Gastroesophageal sphincter (tissue), 4 donors: Measurements from ENCODE around the gene PRKAB2. TPM values are rescaled to one million over a fixed set of nuclear protein-coding genes. Genes with fewer than 3 reads are reported as not detected.
"Not testable (repeated sequence)": the region's sequence is repeated elsewhere in the genome, so short reads cannot be mapped to it uniquely, and the experiment has no call there.

ENCODE experiments used
- ATAC-seq: fragments of 150-250 bp; one replicate; pipeline ENCODE4 v1.9.1; 2016; ENCODE audit warnings: mild to moderate bottlenecking, moderate library complexity
- H3K27ac ChIP-seq, 4 donors: fragments of 200-600 bp; sonication (generic) in 3 of 4; 1 replicate in 3 of 4; 2 replicates in 1 of 4; pipeline ENCODE4 v1.5.1; 2016 to 2019
- H3K27me3 ChIP-seq: fragments of 200-600 bp; sonication (generic); one replicate; pipeline ENCODE4 v1.5.1; 2019
- H3K36me3 ChIP-seq, 2 donors: fragments of 200-600 bp; sonication (generic); one replicate each; pipeline ENCODE4 v1.5.1; 2019; ENCODE audit warnings: control low read depth in 1 of 2
- H3K4me1 ChIP-seq, 3 donors: fragments of 200-600 bp; sonication (generic); 1 replicate in 2 of 3; 2 replicates in 1 of 3; pipeline ENCODE4 v1.5.1; 2016 to 2019; ENCODE audit warnings: control low read depth in 2 of 3
- H3K4me3 ChIP-seq, 2 donors: fragments of 200-600 bp; sonication (generic); one replicate each; pipeline ENCODE4 v1.5.1; 2019; ENCODE audit warnings: mild to moderate bottlenecking in 1 of 2, moderate library complexity in 1 of 2
- H3K9me3 ChIP-seq, 3 donors: fragments of 200-600 bp; sonication (generic); one replicate each; pipeline ENCODE4 v1.5.1; 2017 to 2019; ENCODE audit warnings: control low read depth in 2 of 3
- EP300 ChIP-seq: sonication (generic); formaldehyde crosslinking; IDR thresholded peaks from one replicate; pipeline ENCODE4 v1.6.1; 2017; ENCODE audit warnings: antibody characterized with exemption, mild to moderate bottlenecking
- POLR2A ChIP-seq, 2 donors: fragments of 450-650 bp; IDR thresholded peaks; one replicate each; pipeline ENCODE4 v1.6.1; 2017; ENCODE audit warnings: antibody characterized with exemption in 2 of 2, mild to moderate bottlenecking in 2 of 2, moderate library complexity in 1 of 2
- POLR2AphosphoS5 ChIP-seq: sonication (generic); formaldehyde crosslinking; IDR thresholded peaks from one replicate; pipeline ENCODE4 v1.6.1; 2017; ENCODE audit warnings: antibody characterized with exemption
- WGBS, 2 donors: methylation state at CpG; one replicate each; pipeline ENCODE4 v1.1.5; 2018; ENCODE audit warnings: low coverage in 1 of 2; 5-methylcytosine and 5-hydroxymethylcytosine counted together
- total RNA-seq, 4 donors: library from RNA; depleted of rRNA; stranded (reverse); fragments of >200 nt; gene quantifications; one replicate each; pipeline ENCODE4 v1.1.0, GENCODE V29; 2016
- TF ChIP-seq, protein P1 (sequence below), 4 experiments: fragments of 200-600 bp in 2 of 4; fragments of 450-650 bp in 2 of 4; sonication (generic) in 1 of 4; IDR thresholded peaks; one replicate each; pipeline ENCODE4 v1.5.1; 2017 to 2019; ENCODE audit warnings: antibody characterized with exemption in 4 of 4, mild to moderate bottlenecking in 2 of 4, moderate library complexity in 2 of 4

The PRKAB2 gene
- total RNA-seq, 4 donors from 2014 or later: 24.9 to 51.4 (median 39.4) TPM

- H3K4me3 ChIP-seq: no peak overlapping the region
- no peaks in the 10 kb centered on the region for H3K9me3 ChIP-seq
- H3K27ac ChIP-seq: no peak overlapping the region
- no peaks in the 10 kb centered on the region for H3K4me1 ChIP-seq
- ATAC-seq: no peak
- WGBS, 2 donors: 79 to 81% methylated on average over 3 of the region's 3 CpGs
- peaks cover 11 to 84% of the 10 kb centered on the region in 2 donors for H3K36me3 ChIP-seq
- TF ChIP-seq POLR2AphosphoS5: no peak
- TF ChIP-seq, protein P1, sequence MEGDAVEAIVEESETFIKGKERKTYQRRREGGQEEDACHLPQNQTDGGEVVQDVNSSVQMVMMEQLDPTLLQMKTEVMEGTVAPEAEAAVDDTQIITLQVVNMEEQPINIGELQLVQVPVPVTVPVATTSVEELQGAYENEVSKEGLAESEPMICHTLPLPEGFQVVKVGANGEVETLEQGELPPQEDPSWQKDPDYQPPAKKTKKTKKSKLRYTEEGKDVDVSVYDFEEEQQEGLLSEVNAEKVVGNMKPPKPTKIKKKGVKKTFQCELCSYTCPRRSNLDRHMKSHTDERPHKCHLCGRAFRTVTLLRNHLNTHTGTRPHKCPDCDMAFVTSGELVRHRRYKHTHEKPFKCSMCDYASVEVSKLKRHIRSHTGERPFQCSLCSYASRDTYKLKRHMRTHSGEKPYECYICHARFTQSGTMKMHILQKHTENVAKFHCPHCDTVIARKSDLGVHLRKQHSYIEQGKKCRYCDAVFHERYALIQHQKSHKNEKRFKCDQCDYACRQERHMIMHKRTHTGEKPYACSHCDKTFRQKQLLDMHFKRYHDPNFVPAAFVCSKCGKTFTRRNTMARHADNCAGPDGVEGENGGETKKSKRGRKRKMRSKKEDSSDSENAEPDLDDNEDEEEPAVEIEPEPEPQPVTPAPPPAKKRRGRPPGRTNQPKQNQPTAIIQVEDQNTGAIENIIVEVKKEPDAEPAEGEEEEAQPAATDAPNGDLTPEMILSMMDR (IDR thresholded peaks at IDR 0.05): no peak
- no peak for TF ChIP-seq EP300
- TF ChIP-seq POLR2A (IDR thresholded peaks at IDR 0.05): no peak
- no peaks in the 10 kb centered on the region for H3K27me3 ChIP-seq
Measured at GRCh38 chr1:147156642-147157041, 15.6 kb downstream of the PRKAB2 start.

DNA sequence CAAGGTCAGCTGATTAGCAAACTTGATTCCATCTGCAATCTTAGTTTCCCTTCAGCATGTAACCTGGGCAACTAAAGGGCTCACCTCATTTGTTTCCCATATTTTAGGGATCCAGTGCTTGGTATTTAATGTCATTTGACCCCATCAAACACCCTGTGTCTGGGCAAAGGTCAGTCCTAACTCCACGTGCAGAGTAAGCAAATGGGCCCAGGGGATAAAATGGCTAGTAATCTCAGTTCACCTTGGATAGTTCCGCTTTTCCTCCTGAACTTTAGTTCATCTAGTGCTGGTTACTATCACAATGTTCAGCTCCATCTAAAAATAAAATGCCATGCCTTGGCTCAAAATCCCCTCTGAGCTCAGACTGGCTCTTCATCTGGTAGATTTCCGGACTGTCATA is 19.5 kb downstream of the PRKAB2 start:
- TF ChIP-seq EP300 (no peak), POLR2A (IDR thresholded peaks at IDR 0.05) (no peak)
- TF ChIP-seq, protein P1 (IDR thresholded peaks at IDR 0.05): no peak
- no peak for ATAC-seq
- Histone ChIP-seq H3K36me3 (peaks cover 0 to 45% of the 10 kb centered on the region in 2 donors), H3K4me3 (no peak overlapping the region), H3K27ac (no peak overlapping the region), H3K27me3 (no peaks in the 10 kb centered on the region), H3K9me3 (no peaks in the 10 kb centered on the region), H3K4me1 (no peaks in the 10 kb centered on the region)
- 75 to 94% methylated on average over 2 of the region's 3 CpGs for WGBS, 2 donors

DNA sequence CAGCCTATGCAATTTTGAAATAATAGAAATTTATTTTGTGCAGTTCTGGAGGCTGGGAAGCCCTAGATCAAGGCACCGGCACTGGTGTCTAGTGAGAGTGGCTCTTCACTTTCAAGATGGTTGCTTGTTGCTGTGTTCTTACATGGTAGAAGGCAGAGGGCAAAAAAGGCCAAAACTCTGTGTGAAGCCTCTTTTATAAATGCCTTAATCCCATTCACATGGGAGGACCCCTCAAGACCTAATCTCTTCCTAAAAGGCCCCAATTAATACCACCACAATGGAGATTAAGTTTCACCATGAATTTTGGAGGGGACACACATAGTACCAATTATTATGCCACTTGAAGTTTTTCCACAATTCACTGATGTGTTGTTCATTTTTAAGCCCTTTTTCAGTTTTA is 21.0 kb downstream of the PRKAB2 start:
- Histone ChIP-seq H3K4me1 (no peaks in the 10 kb centered on the region), H3K4me3 (no peak overlapping the region), H3K9me3 (no peaks in the 10 kb centered on the region), H3K27me3 (no peaks in the 10 kb centered on the region), H3K27ac (no peak overlapping the region), H3K36me3 (peaks cover 0 to 30% of the 10 kb centered on the region in 2 donors)
- ATAC-seq: no peak
- WGBS, 2 donors: 100% methylated on average over 1 of the region's 1 CpG; no CpG with 5 or more reads in 1 of the 2 donors
- TF ChIP-seq POLR2AphosphoS5 (no peak), POLR2A (IDR thresholded peaks at IDR 0.05) (no peak), EP300 (no peak)

DNA sequence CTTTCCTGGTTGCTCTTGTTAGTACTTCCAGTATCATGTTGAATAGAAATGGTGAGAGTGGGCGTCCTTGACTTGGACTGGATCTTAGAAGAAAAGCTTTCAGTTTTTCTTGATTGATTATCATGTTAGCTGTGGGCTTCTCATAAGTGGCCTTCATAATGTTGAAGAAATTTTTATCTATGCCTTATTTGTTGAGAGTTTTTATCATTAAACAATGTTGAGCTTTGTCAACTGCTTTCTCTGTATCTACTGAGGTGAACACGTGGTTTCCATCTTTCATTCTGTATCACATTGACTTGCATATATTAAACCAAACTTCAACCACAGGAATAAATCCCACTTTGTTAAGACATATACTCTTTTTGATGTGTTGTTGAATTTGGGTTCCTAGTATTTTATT is 29.4 kb downstream of the PRKAB2 start:
- H3K36me3 ChIP-seq: no peaks in the 10 kb centered on the region
- no peak for TF ChIP-seq POLR2A (IDR thresholded peaks at IDR 0.05)
- TF ChIP-seq EP300: no peak
- TF ChIP-seq, protein P1 (IDR thresholded peaks at IDR 0.05): no peak
- no peak for TF ChIP-seq POLR2AphosphoS5
- no peak overlapping the region for H3K27ac ChIP-seq
- no peaks in the 10 kb centered on the region for H3K27me3 ChIP-seq
- H3K4me3 ChIP-seq: no peak overlapping the region
- H3K4me1 ChIP-seq: no peaks in the 10 kb centered on the region
- WGBS, 2 donors: 74 to 80% methylated on average over 1 to 2 of the region's 2 CpGs
- no peak for ATAC-seq
- H3K9me3 ChIP-seq: no peaks in the 10 kb centered on the region

DNA sequence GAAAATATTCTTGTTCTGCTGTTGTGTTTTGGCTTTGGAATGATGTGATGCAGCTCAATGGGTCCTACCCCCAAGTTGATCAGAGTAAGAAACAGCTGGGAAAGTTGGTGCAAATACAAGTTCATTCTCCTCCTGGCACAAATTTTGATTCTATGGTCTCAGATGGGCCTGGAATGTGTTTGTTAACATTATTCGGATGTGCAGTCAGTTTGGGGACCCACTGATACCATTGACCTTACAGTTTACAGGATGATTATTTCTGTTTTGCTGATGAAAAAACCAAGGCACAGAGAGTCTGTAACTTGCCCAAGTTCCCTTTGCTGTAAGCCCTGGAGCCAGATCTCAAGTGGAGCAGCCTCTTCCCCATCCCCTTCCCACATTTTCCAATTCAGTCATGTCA is 41.5 kb downstream of the PRKAB2 start:
- not testable (repeated sequence) for H3K4me3 ChIP-seq, H3K36me3 ChIP-seq, ATAC-seq, H3K9me3 ChIP-seq, H3K4me1 ChIP-seq, H3K27me3 ChIP-seq, H3K27ac ChIP-seq
- WGBS, 2 donors: 22% methylated on average over 1 of the region's 1 CpG; no CpG with 5 or more reads in 1 of the 2 donors

DNA sequence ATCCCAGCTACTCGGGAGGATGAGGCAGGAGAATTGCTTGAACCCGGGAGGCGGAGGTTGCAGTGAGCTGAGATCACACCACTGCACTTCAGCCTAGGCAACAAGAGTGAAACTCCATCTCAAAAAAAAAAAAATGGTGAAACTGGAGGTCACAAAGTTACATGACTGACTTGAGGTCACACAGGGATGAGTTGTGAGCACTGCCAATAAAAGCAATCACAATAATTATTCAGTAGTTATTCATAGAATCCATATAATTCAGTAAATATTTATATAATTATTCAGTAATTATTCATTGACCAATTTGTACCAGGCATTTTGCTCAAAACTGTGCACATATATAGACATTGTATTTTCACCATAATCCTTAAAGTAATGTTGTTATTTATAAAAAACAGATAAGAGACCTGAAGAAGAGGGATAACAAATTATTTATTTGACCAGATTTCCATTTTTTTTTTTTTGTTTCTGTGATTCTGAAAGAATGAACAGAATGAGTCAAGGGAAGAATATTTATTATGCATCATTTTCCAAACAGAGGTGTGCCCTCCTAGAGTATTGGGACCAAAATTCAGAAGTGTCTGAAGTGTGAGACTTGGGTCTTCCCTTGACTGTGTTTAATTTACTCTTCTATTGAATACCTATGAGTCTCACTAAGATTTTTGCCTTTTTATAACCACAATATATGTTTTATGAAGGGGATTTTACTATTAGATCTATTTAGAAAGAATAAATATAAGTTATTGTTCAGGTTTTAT is 43.0 kb downstream of the PRKAB2 start:
- Histone ChIP-seq H3K27me3 (no peaks in the 10 kb centered on the region), H3K27ac (no peak overlapping the region), H3K4me3 (no peak overlapping the region), H3K9me3 (no peaks in the 10 kb centered on the region), H3K4me1 (no peaks in the 10 kb centered on the region), H3K36me3 (no peaks in the 10 kb centered on the region)
- no peak for TF ChIP-seq EP300
- TF ChIP-seq, protein P1 (IDR thresholded peaks at IDR 0.05): no peak
- TF ChIP-seq POLR2A (IDR thresholded peaks at IDR 0.05): no peak
- no peak for TF ChIP-seq POLR2AphosphoS5
- no peak for ATAC-seq
- 89 to 94% methylated on average over 3 of the region's 3 CpGs for WGBS, 2 donors
